Natural killer cell treated with Interleukin-12 subunit alpha and Interleukin-12 subunit beta and Interleukin-15 and Interleukin-18, amount 100 ng/mL, for 72 hours (primary cell): ENCODE results near the gene EML1. TPM values are rescaled to one million over a fixed set of nuclear protein-coding genes. Genes with fewer than 3 reads are reported as not detected.

Experiments used
- ATAC-seq, 2 donors: fragments of 150-1000 bp; cut with Tn5 transposase in 1 of 2; sonication (Bioruptor Pico), chemical (Tn5 transposase) in 1 of 2; 2 replicates each; pipeline ENCODE4 v1.10.0; 2021
- DNase-seq: peaks from one replicate; pipeline ENCODE4 v3.0.0; 2022; ENCODE audit warnings: low spot score
- H3K27ac Mint-ChIP-seq, 2 donors: 1 replicate in 1 of 2; 2 replicates in 1 of 2; pipeline ENCODE4 v1.8.0; 2022; ENCODE audit warnings: mixed read lengths in 2 of 2, mild to moderate bottlenecking in 1 of 2, moderate library complexity in 1 of 2
- H3K27me3 Mint-ChIP-seq, 2 donors: 1 replicate in 1 of 2; 2 replicates in 1 of 2; pipeline ENCODE4 v1.8.0; 2022; ENCODE audit warnings: mixed read lengths in 2 of 2
- H3K36me3 Mint-ChIP-seq: one replicate; pipeline ENCODE4 v1.8.0; 2022; ENCODE audit warnings: mixed read lengths
- H3K4me1 Mint-ChIP-seq, 2 donors: 1 replicate in 1 of 2; 2 replicates in 1 of 2; pipeline ENCODE4 v1.8.0; 2022; ENCODE audit warnings: low read depth in 2 of 2, mixed read lengths in 2 of 2, mild to moderate bottlenecking in 1 of 2
- H3K4me3 Mint-ChIP-seq: one replicate; pipeline ENCODE4 v1.8.0; 2022; ENCODE audit warnings: mixed read lengths
- H3K9me3 Mint-ChIP-seq: 2 replicates; pipeline ENCODE4 v1.8.0; 2022; ENCODE audit warnings: mixed read lengths
- total RNA-seq, 2 donors: library from RNA; stranded (reverse); gene quantifications; one replicate each; pipeline ENCODE4 v1.2.3, GENCODE V29; 2022

The EML1 gene
- total RNA-seq, 2 donors from 2014 or later: 1.4 TPM; not detected in 1

- ATAC-seq (no peak), DNase-seq (no peak)
- peak overlapping the region in 1 of 2 donors; percentile 31 for H3K27ac Mint-ChIP-seq
- H3K4me3 Mint-ChIP-seq: no peak overlapping the region
- peaks cover 8 to 16% of the 10 kb centered on the region in 2 donors for H3K4me1 Mint-ChIP-seq
- H3K36me3 Mint-ChIP-seq: no peaks in the 10 kb centered on the region
- H3K27me3 Mint-ChIP-seq: peaks cover 51 to 76% of the 10 kb centered on the region in 2 donors
- H3K9me3 Mint-ChIP-seq: no peaks in the 10 kb centered on the region
These were observed 29.7 kb downstream of the EML1 start for GRCh38 chr14:99822800-99823455.

- Mint-ChIP-seq H3K27ac (no peak overlapping the region), H3K4me3 (no peak overlapping the region), H3K9me3 (no peaks in the 10 kb centered on the region), H3K36me3 (no peaks in the 10 kb centered on the region), H3K27me3 (peaks cover 44 to 68% of the 10 kb centered on the region in 2 donors), H3K4me1 (peaks cover 8 to 16% of the 10 kb centered on the region in 2 donors)
- ATAC-seq (no peak), DNase-seq (no peak)
These were observed 31.6 kb downstream of the EML1 start for GRCh38 chr14:99824776-99825175.

GRCh38 chr14:99829450-99829849 lies 36.2 kb downstream of the EML1 start:
- Mint-ChIP-seq H3K36me3 (no peaks in the 10 kb centered on the region), H3K4me1 (no peaks in the 10 kb centered on the region), H3K9me3 (no peaks in the 10 kb centered on the region), H3K4me3 (no peak overlapping the region), H3K27me3 (peaks cover 35 to 71% of the 10 kb centered on the region in 2 donors), H3K27ac (no peak overlapping the region)
- ATAC-seq (no peak), DNase-seq (no peak)

GRCh38 chr14:99831303-99831702 lies 38.1 kb downstream of the EML1 start:
- no peaks in the 10 kb centered on the region for H3K9me3 Mint-ChIP-seq
- H3K4me3 Mint-ChIP-seq: no peak overlapping the region
- H3K27me3 Mint-ChIP-seq: peaks cover 40 to 81% of the 10 kb centered on the region in 2 donors
- no peak overlapping the region for H3K27ac Mint-ChIP-seq
- ATAC-seq: no peak
- no peaks in the 10 kb centered on the region for H3K4me1 Mint-ChIP-seq
- H3K36me3 Mint-ChIP-seq: no peaks in the 10 kb centered on the region
- DNase-seq: no peak

- Mint-ChIP-seq H3K27me3 (peaks cover 39 to 81% of the 10 kb centered on the region in 2 donors), H3K4me1 (no peaks in the 10 kb centered on the region)
These were observed 38.9 kb downstream of the EML1 start for GRCh38 chr14:99831903-99832685.

GRCh38 chr14:99837822-99838221 lies 44.6 kb downstream of the EML1 start:
- Mint-ChIP-seq H3K27me3 (peaks cover 37 to 78% of the 10 kb centered on the region in 2 donors), H3K9me3 (no peaks in the 10 kb centered on the region), H3K4me3 (no peak overlapping the region), H3K27ac (no peak overlapping the region), H3K36me3 (no peaks in the 10 kb centered on the region), H3K4me1 (no peaks in the 10 kb centered on the region)
- ATAC-seq (no peak), DNase-seq (no peak)

More at GRCh38 chr14:99831903-99832685, 38.9 kb downstream of the EML1 start:
- no peak overlapping the region for H3K4me3 Mint-ChIP-seq
- DNase-seq: no peak
- no peak for ATAC-seq
- no peaks in the 10 kb centered on the region for H3K36me3 Mint-ChIP-seq
- H3K27ac Mint-ChIP-seq: no peak overlapping the region
- no peaks in the 10 kb centered on the region for H3K9me3 Mint-ChIP-seq

GRCh38 chr14:99838639-99839134 lies 45.5 kb downstream of the EML1 start:
- no peak for DNase-seq
- peaks cover 32 to 70% of the 10 kb centered on the region in 2 donors for H3K27me3 Mint-ChIP-seq
- no peaks in the 10 kb centered on the region for H3K9me3 Mint-ChIP-seq
- H3K4me3 Mint-ChIP-seq: no peak overlapping the region
- no peak overlapping the region for H3K27ac Mint-ChIP-seq
- no peaks in the 10 kb centered on the region for H3K36me3 Mint-ChIP-seq
- no peak for ATAC-seq
- no peaks in the 10 kb centered on the region for H3K4me1 Mint-ChIP-seq

- Mint-ChIP-seq H3K4me3 (no peak overlapping the region), H3K27ac (no peak overlapping the region), H3K27me3 (peaks cover 31 to 60% of the 10 kb centered on the region in 2 donors), H3K36me3 (no peaks in the 10 kb centered on the region), H3K9me3 (no peaks in the 10 kb centered on the region), H3K4me1 (no peaks in the 10 kb centered on the region)
- DNase-seq (no peak), ATAC-seq (no peak)
These were observed 46.5 kb downstream of the EML1 start for GRCh38 chr14:99839696-99840095.

- no peak overlapping the region for H3K27ac Mint-ChIP-seq
These were observed 47.1 kb downstream of the EML1 start for GRCh38 chr14:99840265-99840664.

GRCh38 chr14:99840774-99841305 lies 47.6 kb downstream of the EML1 start:
- Mint-ChIP-seq H3K4me3 (no peak overlapping the region), H3K27me3 (peaks cover 27 to 48% of the 10 kb centered on the region in 2 donors), H3K4me1 (no peaks in the 10 kb centered on the region), H3K9me3 (no peaks in the 10 kb centered on the region), H3K27ac (no peak overlapping the region), H3K36me3 (no peaks in the 10 kb centered on the region)
- ATAC-seq (no peak), DNase-seq (no peak)

More at GRCh38 chr14:99840265-99840664, 47.1 kb downstream of the EML1 start:
- no peak overlapping the region for H3K4me3 Mint-ChIP-seq
- DNase-seq (no peak), ATAC-seq (no peak)
- no peaks in the 10 kb centered on the region for H3K4me1 Mint-ChIP-seq
- peaks cover 32 to 54% of the 10 kb centered on the region in 2 donors for H3K27me3 Mint-ChIP-seq
- H3K9me3 Mint-ChIP-seq: no peaks in the 10 kb centered on the region
- no peaks in the 10 kb centered on the region for H3K36me3 Mint-ChIP-seq

GRCh38 chr14:99841436-99842071 lies 48.3 kb downstream of the EML1 start:
- Mint-ChIP-seq H3K36me3 (no peaks in the 10 kb centered on the region), H3K9me3 (no peaks in the 10 kb centered on the region), H3K27me3 (peaks cover 23 to 41% of the 10 kb centered on the region in 2 donors), H3K27ac (no peak overlapping the region), H3K4me1 (no peaks in the 10 kb centered on the region), H3K4me3 (no peak overlapping the region)
- no peak for DNase-seq
- no peak for ATAC-seq

GRCh38 chr14:99842141-99842540 lies 48.9 kb downstream of the EML1 start:
- H3K4me3 Mint-ChIP-seq: no peak overlapping the region
- no peaks in the 10 kb centered on the region for H3K4me1 Mint-ChIP-seq
- H3K27ac Mint-ChIP-seq: no peak overlapping the region
- H3K36me3 Mint-ChIP-seq: peaks cover 4% of the 10 kb centered on the region
- DNase-seq (no peak), ATAC-seq (no peak)
- H3K9me3 Mint-ChIP-seq: peaks cover 2% of the 10 kb centered on the region
- peaks cover 21 to 39% of the 10 kb centered on the region in 2 donors for H3K27me3 Mint-ChIP-seq

GRCh38 chr14:99846808-99847207 lies 53.6 kb downstream of the EML1 start:
- no peak for ATAC-seq
- DNase-seq: no peak
- Mint-ChIP-seq H3K4me1 (no peaks in the 10 kb centered on the region), H3K9me3 (peaks cover 3% of the 10 kb centered on the region), H3K27me3 (peaks cover 24 to 30% of the 10 kb centered on the region in 2 donors), H3K36me3 (peaks cover 12% of the 10 kb centered on the region), H3K4me3 (no peak overlapping the region), H3K27ac (no peak overlapping the region)
